ENCODE measurements around the gene ZNF536.

GRCh38 chr19:30394481-30395151 is 22.4 kb downstream of the ZNF536 start:
- TF ChIP-seq CTCF (IDR thresholded peaks at IDR 0.05) (no peak), EP300 (IDR thresholded peaks at IDR 0.05) (no peak), POLR2A (IDR thresholded peaks at IDR 0.05) (no peak)

Measured in tibial nerve (tissue), 4 donors.